Adrenal gland (tissue), 12 donors: ENCODE results near the gene SVOP. TPM values are rescaled to one million over a fixed set of nuclear protein-coding genes. Genes with fewer than 3 reads are reported as not detected.

Source experiments
- DNase-seq, 7 donors: peaks; one replicate each; pipeline ENCODE4 v3.0.0-alpha.2; 2019 to 2020
- H3K27ac ChIP-seq, 5 donors: fragments of 200-600 bp; sonication (generic) in 4 of 5; 1 replicate in 3 of 5; 2 replicates in 2 of 5; pipeline versions ENCODE4 v1.5.1 to v1.8.0; 2016 to 2020; ENCODE audit warnings: mild to moderate bottlenecking in 1 of 5
- H3K27me3 ChIP-seq: fragments of 200-600 bp; 2 replicates; pipeline ENCODE4 v1.8.0; 2021
- H3K36me3 ChIP-seq, 2 donors: fragments of 200-600 bp; replicated peaks in 1 of 2; 1 replicate in 1 of 2; 2 replicates in 1 of 2; pipeline versions ENCODE4 v1.5.1 to v1.8.0; 2018 to 2022
- H3K4me1 ChIP-seq, 2 donors: fragments of 200-600 bp; replicated peaks in 1 of 2; 1 replicate in 1 of 2; 2 replicates in 1 of 2; pipeline versions ENCODE4 v1.5.1 to v1.8.0; 2018 to 2021
- H3K4me3 ChIP-seq, 4 donors: fragments of 200-600 bp; sonication (generic) in 3 of 4; one replicate each; pipeline ENCODE4 v1.5.1; 2016 to 2018
- H3K9me3 ChIP-seq, 3 donors: fragments of 200-600 bp; sonication (generic) in 1 of 3; replicated peaks in 1 of 3; 1 replicate in 2 of 3; 2 replicates in 1 of 3; pipeline versions ENCODE4 v1.5.1 to v1.8.0; 2016 to 2021
- CTCF ChIP-seq, 6 experiments: fragments of 450-650 bp in 4 of 6; fragments of 200-600 bp in 2 of 6; sonication (generic) in 1 of 6; IDR thresholded peaks; 1 replicate in 5 of 6; 2 replicates in 1 of 6; pipeline versions ENCODE4 v1.5.1 to v1.8.0; 2016 to 2021; ENCODE audit warnings: antibody characterized with exemption in 6 of 6, mild to moderate bottlenecking in 2 of 6, moderate library complexity in 1 of 6
- POLR2A ChIP-seq, 2 donors: fragments of 450-650 bp; IDR thresholded peaks; one replicate each; pipeline ENCODE4 v1.6.1; 2017; ENCODE audit warnings: antibody characterized with exemption in 2 of 2, mild to moderate bottlenecking in 2 of 2, moderate library complexity in 1 of 2
- WGBS, 4 donors: extraction: QIAGEN DNeasy Blood & Tissue Kit in 2 of 4; methylation state at CpG; one replicate each; pipeline versions ENCODE4 v1.1.5 to v1.1.7; 2013 to 2017; 5-methylcytosine and 5-hydroxymethylcytosine counted together
- intact Hi-C, 2 donors: fragments of 100-400 bp; cut with DNase I; formaldehyde crosslinking; loops; one replicate each; pipeline versions ENCODE4 v1.14.1 to v1.15.0; 2022 to 2023
- polyA plus RNA-seq, 3 donors: library from polyadenylated mRNA; stranded (reverse); fragments of 200-250 nt in 2 of 3; fragments of 350-450 nt in 1 of 3; fragmentation: Illumina TruSeq in 1 of 3; extraction: RNeasy Lipid Tissue Mini Kit (QIAGEN cat#74804) in 1 of 3; gene quantifications; one replicate each; pipeline ENCODE4 v1.2.3, GENCODE V29; 2013 to 2014
- total RNA-seq, 9 donors: library from RNA; depleted of rRNA in 4 of 9; stranded (reverse); fragments of >200 nt in 4 of 9; fragments of 120-200 nt in 1 of 9; fragmentation: NEBNext Ultra II Directional in 1 of 9; extraction: Animal tissue kit (Norgen Biotek cat#: 25700) in 1 of 9; gene quantifications; one replicate each; pipeline versions ENCODE4 v1.1.0 to v1.2.4, GENCODE V29; 2013 to 2023
- donor health status: healthy with polysubstance abuse.
- donor health status: Bipolar disorder and iron deficiency.
- donor health status: DM: yes; HTN: yes; CAD: no.
- donor health status: DM: no; HTN: no; CAD: no.
- donor health status: DM: no; HTN: no; CAD: no.
- donor health status: DM: yes; HTN: yes; CAD: no.

The SVOP gene
- total and polyA plus RNA-seq, 12 donors, result 0.08 to 2.6 (median 0.98) TPM; not detected in 4

DNA sequence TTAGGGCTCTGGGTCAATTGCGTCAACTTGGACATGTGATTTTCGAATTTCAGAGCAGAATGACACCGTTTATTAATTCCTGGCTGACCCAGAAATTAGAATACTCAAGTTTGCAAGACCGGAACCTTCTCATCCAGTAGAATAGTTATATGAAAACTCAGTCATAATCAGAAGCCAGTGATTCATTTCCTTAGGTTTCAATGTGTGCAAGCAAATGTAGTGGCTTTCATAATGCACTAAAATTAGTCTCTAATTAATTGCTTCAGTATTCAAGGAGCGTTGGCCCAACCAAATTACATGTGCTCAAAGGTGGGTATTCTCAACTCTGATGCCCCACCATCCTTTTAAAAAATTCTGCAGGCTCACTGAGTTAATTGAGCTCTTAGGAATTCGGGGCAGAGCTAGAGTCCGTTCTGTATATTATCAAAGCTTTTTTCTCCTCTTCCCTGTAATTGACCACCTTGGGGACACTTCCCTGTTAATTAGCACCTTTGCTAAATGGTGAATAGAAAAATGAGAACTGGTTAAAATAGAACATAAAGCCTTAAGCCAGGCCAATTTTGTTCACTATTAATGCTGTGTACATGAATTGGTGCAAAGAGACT is 85.6 kb downstream of the SVOP start:
- no peak for TF ChIP-seq CTCF (IDR thresholded peaks at IDR 0.05)
- TF ChIP-seq POLR2A (IDR thresholded peaks at IDR 0.05), result no peak
- Histone ChIP-seq H3K27ac (no peak overlapping the region), H3K36me3 (no peaks in the 10 kb centered on the region), H3K27me3 (no peaks in the 10 kb centered on the region), H3K4me3 (no peak overlapping the region), H3K9me3 (no peaks in the 10 kb centered on the region), H3K4me1 (no peaks in the 10 kb centered on the region)
- DNase-seq, result no peak
- intact Hi-C loops, result no loop called here
- 81 to 91% (median 87%) methylated on average over 7 of the region's 7 CpGs for WGBS, 4 donors

- H3K4me3 ChIP-seq, result no peak overlapping the region
- no peaks in the 10 kb centered on the region for H3K9me3 ChIP-seq
- DNase-seq, result no peak
- TF ChIP-seq CTCF (IDR thresholded peaks at IDR 0.05), result no peak
- TF ChIP-seq POLR2A (IDR thresholded peaks at IDR 0.05), result no peak
- no peaks in the 10 kb centered on the region for H3K36me3 ChIP-seq
- intact Hi-C loops, result no loop called here
- whole genome bisulfite sequencing, 4 donors, result 51 to 67% (median 60%) methylated on average over 6 of the region's 6 CpGs
- no peaks in the 10 kb centered on the region for H3K4me1 ChIP-seq
- H3K27ac ChIP-seq, result no peak overlapping the region
- no peaks in the 10 kb centered on the region for H3K27me3 ChIP-seq
Observed at GRCh38 chr12:108933949-108934348, 86.9 kb downstream of the SVOP start.

DNA sequence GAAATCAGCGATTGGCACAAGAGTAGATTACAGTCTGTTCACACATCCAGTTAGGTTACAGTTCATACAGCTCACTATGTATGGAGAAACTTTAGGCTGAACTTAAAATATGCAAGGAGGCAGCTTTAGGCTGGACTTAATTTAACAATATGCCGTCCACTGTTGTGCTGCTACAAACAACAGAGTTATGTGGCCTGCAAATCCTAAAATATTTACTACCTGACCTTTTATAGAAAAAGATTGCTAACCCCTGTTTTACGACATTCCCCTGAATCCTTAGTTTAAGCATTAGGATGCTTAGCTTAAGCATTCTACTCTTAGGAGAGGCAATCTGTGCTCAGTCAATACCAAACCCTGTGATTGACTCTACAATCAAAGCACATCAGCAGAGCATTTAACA is 90.1 kb downstream of the SVOP start:
- Histone ChIP-seq H3K4me1 (no peaks in the 10 kb centered on the region), H3K27me3 (no peaks in the 10 kb centered on the region), H3K36me3 (no peaks in the 10 kb centered on the region), H3K9me3 (no peaks in the 10 kb centered on the region), H3K4me3 (no peak overlapping the region), H3K27ac (no peak overlapping the region)
- intact Hi-C loops, result no loop called here
- no peak for DNase-seq
- TF ChIP-seq CTCF (IDR thresholded peaks at IDR 0.05), result no peak
- no peak for TF ChIP-seq POLR2A (IDR thresholded peaks at IDR 0.05)
- 92 to 96% (median 95%) methylated on average over 3 of the region's 3 CpGs for WGBS, 4 donors

DNA sequence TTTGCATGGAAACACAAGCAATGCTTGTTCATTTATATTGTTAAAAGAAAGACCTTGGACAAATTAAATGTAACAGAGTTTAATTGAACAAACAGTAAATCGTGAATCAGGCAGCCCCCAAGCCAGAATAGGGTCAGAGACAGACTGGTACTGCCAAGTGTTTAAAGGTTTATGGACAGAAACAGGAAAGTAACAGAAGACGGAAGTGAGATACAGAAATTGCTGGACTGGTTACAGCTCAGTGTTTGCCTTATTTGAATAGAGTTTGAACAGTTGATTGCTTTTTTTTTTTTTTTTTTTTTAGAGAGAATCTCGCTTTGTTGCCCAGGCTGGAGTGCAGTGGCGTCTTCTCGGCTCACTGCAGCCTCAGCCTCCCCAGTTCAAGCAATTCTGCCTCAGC is 90.7 kb downstream of the SVOP start:
- Histone ChIP-seq H3K27me3 (no peaks in the 10 kb centered on the region), H3K36me3 (no peaks in the 10 kb centered on the region), H3K4me3 (no peak overlapping the region), H3K9me3 (no peaks in the 10 kb centered on the region), H3K27ac (no peak overlapping the region), H3K4me1 (no peaks in the 10 kb centered on the region)
- intact Hi-C loops, result no loop called here
- WGBS, 4 donors, result 56 to 68% (median 63%) methylated on average over 5 of the region's 5 CpGs
- TF ChIP-seq POLR2A (IDR thresholded peaks at IDR 0.05) (no peak), CTCF (IDR thresholded peaks at IDR 0.05) (no peak)
- DNase-seq, result no peak
